Liver (tissue), 3 donors: ENCODE measurements around the gene TMEM135.
"Not testable (repeated sequence)": the region's sequence is repeated elsewhere in the genome, so short reads cannot be mapped to it uniquely, and the experiment has no call there.

Experiments
- EGR1 ChIP-seq, 2 donors: IDR thresholded peaks; 2 replicates each; pipeline ENCODE4 v1.6.1; 2016 to 2018; ENCODE audit warnings: antibody characterized with exemption in 2 of 2, low read depth in 2 of 2
- HNF4G ChIP-seq: IDR thresholded peaks from 2 replicates; pipeline ENCODE4 v1.6.1; 2016; ENCODE audit warnings: antibody characterized with exemption
- TAF1 ChIP-seq: conservative IDR thresholded peaks from 2 replicates; pipeline ENCODE4 v1.6.1; 2016; ENCODE audit warnings: antibody characterized with exemption, mild to moderate bottlenecking
- TF ChIP-seq, protein P1 (sequence below): fragments of 150-350 bp; IDR thresholded peaks from 2 replicates; pipeline ENCODE4 v1.5.1; 2017; ENCODE audit warnings: improper control_type of control experiment, low read depth, low read length; ENCODE audit not compliant: missing input control
- TF ChIP-seq, protein P2 (sequence below): IDR thresholded peaks from 2 replicates; pipeline ENCODE4 v1.6.1; 2016; ENCODE audit warnings: antibody characterized with exemption
- TF ChIP-seq, protein P3 (sequence below): IDR thresholded peaks from 2 replicates; pipeline ENCODE4 v1.6.1; 2016; ENCODE audit warnings: antibody characterized with exemption, mild to moderate bottlenecking
- donor health status: healthy.
- donor health status: healthy.

DNA sequence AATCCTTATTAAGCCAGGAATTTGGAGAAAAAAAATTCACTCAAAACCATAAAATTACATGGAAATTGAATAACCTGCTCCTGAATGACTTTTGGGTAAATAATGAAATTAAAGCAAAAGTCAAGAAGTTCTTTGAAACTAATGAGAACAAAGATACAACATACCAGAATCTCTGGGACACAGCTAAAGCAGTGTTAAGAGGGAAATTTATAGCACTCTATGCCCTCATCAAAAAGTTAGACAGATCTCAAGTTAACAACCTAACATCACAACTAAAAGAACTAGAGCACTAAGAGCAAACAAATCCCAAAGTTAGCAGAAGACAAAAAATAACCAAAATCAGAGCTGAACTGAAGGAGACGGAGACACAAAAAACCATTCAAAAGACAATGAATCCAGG lies 11.3 kb upstream of the TMEM135 start:
- TF ChIP-seq, protein P1, sequence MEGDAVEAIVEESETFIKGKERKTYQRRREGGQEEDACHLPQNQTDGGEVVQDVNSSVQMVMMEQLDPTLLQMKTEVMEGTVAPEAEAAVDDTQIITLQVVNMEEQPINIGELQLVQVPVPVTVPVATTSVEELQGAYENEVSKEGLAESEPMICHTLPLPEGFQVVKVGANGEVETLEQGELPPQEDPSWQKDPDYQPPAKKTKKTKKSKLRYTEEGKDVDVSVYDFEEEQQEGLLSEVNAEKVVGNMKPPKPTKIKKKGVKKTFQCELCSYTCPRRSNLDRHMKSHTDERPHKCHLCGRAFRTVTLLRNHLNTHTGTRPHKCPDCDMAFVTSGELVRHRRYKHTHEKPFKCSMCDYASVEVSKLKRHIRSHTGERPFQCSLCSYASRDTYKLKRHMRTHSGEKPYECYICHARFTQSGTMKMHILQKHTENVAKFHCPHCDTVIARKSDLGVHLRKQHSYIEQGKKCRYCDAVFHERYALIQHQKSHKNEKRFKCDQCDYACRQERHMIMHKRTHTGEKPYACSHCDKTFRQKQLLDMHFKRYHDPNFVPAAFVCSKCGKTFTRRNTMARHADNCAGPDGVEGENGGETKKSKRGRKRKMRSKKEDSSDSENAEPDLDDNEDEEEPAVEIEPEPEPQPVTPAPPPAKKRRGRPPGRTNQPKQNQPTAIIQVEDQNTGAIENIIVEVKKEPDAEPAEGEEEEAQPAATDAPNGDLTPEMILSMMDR: not testable (repeated sequence)
- not testable (repeated sequence) for TF ChIP-seq TAF1; HNF4G; EGR1 (IDR thresholded peaks at IDR 0.05; ENCODE audit: low read depth in 2 of 2)
- TF ChIP-seq, protein P2, sequence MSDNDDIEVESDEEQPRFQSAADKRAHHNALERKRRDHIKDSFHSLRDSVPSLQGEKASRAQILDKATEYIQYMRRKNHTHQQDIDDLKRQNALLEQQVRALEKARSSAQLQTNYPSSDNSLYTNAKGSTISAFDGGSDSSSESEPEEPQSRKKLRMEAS: not testable (repeated sequence)
- TF ChIP-seq, protein P3, sequence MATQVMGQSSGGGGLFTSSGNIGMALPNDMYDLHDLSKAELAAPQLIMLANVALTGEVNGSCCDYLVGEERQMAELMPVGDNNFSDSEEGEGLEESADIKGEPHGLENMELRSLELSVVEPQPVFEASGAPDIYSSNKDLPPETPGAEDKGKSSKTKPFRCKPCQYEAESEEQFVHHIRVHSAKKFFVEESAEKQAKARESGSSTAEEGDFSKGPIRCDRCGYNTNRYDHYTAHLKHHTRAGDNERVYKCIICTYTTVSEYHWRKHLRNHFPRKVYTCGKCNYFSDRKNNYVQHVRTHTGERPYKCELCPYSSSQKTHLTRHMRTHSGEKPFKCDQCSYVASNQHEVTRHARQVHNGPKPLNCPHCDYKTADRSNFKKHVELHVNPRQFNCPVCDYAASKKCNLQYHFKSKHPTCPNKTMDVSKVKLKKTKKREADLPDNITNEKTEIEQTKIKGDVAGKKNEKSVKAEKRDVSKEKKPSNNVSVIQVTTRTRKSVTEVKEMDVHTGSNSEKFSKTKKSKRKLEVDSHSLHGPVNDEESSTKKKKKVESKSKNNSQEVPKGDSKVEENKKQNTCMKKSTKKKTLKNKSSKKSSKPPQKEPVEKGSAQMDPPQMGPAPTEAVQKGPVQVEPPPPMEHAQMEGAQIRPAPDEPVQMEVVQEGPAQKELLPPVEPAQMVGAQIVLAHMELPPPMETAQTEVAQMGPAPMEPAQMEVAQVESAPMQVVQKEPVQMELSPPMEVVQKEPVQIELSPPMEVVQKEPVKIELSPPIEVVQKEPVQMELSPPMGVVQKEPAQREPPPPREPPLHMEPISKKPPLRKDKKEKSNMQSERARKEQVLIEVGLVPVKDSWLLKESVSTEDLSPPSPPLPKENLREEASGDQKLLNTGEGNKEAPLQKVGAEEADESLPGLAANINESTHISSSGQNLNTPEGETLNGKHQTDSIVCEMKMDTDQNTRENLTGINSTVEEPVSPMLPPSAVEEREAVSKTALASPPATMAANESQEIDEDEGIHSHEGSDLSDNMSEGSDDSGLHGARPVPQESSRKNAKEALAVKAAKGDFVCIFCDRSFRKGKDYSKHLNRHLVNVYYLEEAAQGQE: not testable (repeated sequence)
